IPS-11a (cell line): ENCODE data around the gene KRT5.

Experiments
- H3K4me3 ChIP-seq: one replicate; pipeline ENCODE4 v1.5.1; 2013; ENCODE audit warnings: low read depth, low read length, control low read depth

KRT5 gene

GRCh38 chr12:52519826-52520662 lies at the start of gene KRT5:
Gene KRT5 (minus strand): TSS chr12:52520394. CDS start chr12:52520296, 98 bp downstream.
- H3K4me3 ChIP-seq, result no peak within 1 kb of the TSS

GRCh38 chr12:52568111-52568510 lies 47.9 kb upstream of the KRT5 start:
- no peak overlapping the region for H3K4me3 ChIP-seq

- H3K4me3 ChIP-seq, result no peak overlapping the region
Measured at GRCh38 chr12:52566847-52567291, 46.7 kb upstream of the KRT5 start.

- no peak overlapping the region for H3K4me3 ChIP-seq
Measured at GRCh38 chr12:52564582-52564981, 44.4 kb upstream of the KRT5 start.

- H3K4me3 ChIP-seq, result no peak overlapping the region
Measured at GRCh38 chr12:52561880-52562449, 41.8 kb upstream of the KRT5 start.

GRCh38 chr12:52559979-52560378 lies 39.8 kb upstream of the KRT5 start:
- H3K4me3 ChIP-seq, result no peak overlapping the region

- no peak overlapping the region for H3K4me3 ChIP-seq
Measured at GRCh38 chr12:52558781-52559445, 38.7 kb upstream of the KRT5 start.

- no peak overlapping the region for H3K4me3 ChIP-seq
Measured at GRCh38 chr12:52557476-52557875, 37.3 kb upstream of the KRT5 start.

GRCh38 chr12:52555577-52555976 lies 35.4 kb upstream of the KRT5 start:
- no peak overlapping the region for H3K4me3 ChIP-seq

- H3K4me3 ChIP-seq, result no peak within 1 kb of the TSS
Measured at GRCh38 chr12:52552681-52553195, 32.5 kb upstream of the KRT5 start, which contains the start of gene KRT71. Gene KRT71 (minus strand): TSS chr12:52553145. CDS start chr12:52553077, 68 bp downstream.

- H3K4me3 ChIP-seq, result no peak overlapping the region
Measured at GRCh38 chr12:52552055-52552454, 31.9 kb upstream of the KRT5 start.

- H3K4me3 ChIP-seq, result no peak overlapping the region
Measured at GRCh38 chr12:52551216-52551865, 31.1 kb upstream of the KRT5 start.

GRCh38 chr12:52546126-52546525 lies 25.9 kb upstream of the KRT5 start:
- H3K4me3 ChIP-seq, result no peak overlapping the region

GRCh38 chr12:52543985-52544883 lies 24.0 kb upstream of the KRT5 start:
- H3K4me3 ChIP-seq, result no peak overlapping the region

GRCh38 chr12:52542785-52543318 lies 22.7 kb upstream of the KRT5 start:
- no peak overlapping the region for H3K4me3 ChIP-seq

GRCh38 chr12:52542157-52542556 lies 22.0 kb upstream of the KRT5 start:
- no peak overlapping the region for H3K4me3 ChIP-seq

GRCh38 chr12:52541709-52542108 lies 21.5 kb upstream of the KRT5 start:
- H3K4me3 ChIP-seq, result no peak overlapping the region

- no peak overlapping the region for H3K4me3 ChIP-seq
Measured at GRCh38 chr12:52540531-52540930, 20.3 kb upstream of the KRT5 start.

GRCh38 chr12:52539821-52540173 lies 19.6 kb upstream of the KRT5 start:
- no peak overlapping the region for H3K4me3 ChIP-seq
